AG04449 (cell line): Measurements from ENCODE around the gene PLN.

Experiments used
- CTCF ChIA-PET: fragments of 350-600 bp; formaldehyde crosslinking; extraction: SDS; loops from one replicate; lab custom pipeline; 2021; ENCODE audit warnings: antibody characterized with exemption; lab: Yijun Ruan, JAX
- POLR2A ChIA-PET: fragments of 400-600, 350-600 bp; formaldehyde crosslinking; extraction: SDS; loops from one replicate; lab custom pipeline; 2020; ENCODE audit warnings: antibody characterized with exemption, inconsistent platforms; lab: Yijun Ruan, JAX
- DNase-seq: peaks from one replicate; pipeline ENCODE4 v3.0.0-alpha.2; 2010; ENCODE audit warnings: low read depth, low spot score
- H3K4me3 ChIP-seq: 2 replicates; pipeline ENCODE4 v1.5.1; 2011; ENCODE audit warnings: low read depth, mild to moderate bottlenecking, control low read depth, low read length
- CTCF ChIP-seq: IDR thresholded peaks from one replicate; pipeline ENCODE4 v1.5.1; 2011; ENCODE audit warnings: mild to moderate bottlenecking, moderate library complexity, low read length, control low read depth, inconsistent platforms; ENCODE audit not compliant: insufficient read depth; ENCODE audit errors: missing control alignments

The PLN gene

DNA sequence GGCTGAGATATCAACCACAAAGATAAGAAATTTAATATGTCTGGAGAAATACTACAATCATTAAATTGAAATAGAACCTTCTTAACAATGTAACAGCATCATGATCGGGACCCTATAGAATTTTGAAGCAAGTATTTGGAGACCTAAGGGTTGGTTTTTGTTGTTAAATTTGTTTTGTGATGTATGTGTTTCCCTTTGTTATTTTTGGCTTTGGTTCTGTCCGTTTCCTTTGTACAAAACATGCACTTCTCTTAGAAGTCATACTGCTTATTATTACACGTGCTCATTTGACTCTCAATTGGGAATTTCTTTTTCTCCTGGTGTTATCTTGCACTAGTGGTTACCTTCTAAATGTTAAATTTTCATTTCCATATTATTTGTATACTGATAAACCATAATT is 4.0 kb upstream of the PLN start:
- DNase-seq, result no peak
- ChIA-PET CTCF (interaction anchor here (1.3 to 3.5 kb wide), 3 partner anchors 10 to 263 kb away, joined by 3 to 29 read pairs (median 5); no protein-coding TSS in a partner anchor), POLR2A (no interaction called here)
- no peak overlapping the region for H3K4me3 ChIP-seq
- TF ChIP-seq CTCF, result no peak

DNA sequence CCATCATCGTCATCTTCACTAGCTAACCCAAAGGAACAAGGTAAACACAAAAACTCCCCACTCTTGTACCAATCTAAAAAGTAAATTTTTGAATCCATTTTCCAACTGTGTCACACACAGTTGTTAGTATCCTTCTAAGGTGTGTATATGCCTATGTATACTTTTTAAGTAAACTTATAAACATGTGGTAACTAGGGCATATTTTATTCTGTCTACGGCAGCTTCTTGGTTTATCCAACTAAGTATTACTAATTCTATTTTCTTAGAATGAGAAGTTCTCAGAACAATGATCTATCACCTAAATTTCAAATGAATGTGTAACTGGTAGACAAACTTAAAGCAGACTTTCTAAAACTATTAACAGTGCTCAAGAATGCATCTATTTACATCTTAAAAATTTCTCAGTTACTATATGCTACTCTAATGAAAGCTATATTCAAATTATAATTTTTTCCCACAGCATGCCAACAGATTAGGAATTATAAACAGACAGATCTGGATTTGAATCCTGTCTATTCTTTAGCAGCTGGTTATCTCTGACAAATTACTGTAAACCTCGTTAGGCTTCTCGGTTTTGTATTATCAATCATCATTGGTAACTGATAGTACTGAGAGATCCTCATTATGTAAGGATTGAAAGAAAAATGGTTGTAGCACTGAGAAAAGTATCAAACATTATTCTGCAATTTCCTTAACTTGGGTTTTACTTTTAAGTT is 1.8 kb upstream of the PLN start:
- no peak overlapping the region for H3K4me3 ChIP-seq
- CTCF ChIA-PET, result interaction anchor here (1.2 to 3.5 kb wide), 3 partner anchors 34 to 261 kb away, joined by 4 to 29 read pairs (median 4); no protein-coding TSS in a partner anchor
- DNase-seq, result no peak
- POLR2A ChIA-PET, result no interaction called here
- no peak for TF ChIP-seq CTCF

DNA sequence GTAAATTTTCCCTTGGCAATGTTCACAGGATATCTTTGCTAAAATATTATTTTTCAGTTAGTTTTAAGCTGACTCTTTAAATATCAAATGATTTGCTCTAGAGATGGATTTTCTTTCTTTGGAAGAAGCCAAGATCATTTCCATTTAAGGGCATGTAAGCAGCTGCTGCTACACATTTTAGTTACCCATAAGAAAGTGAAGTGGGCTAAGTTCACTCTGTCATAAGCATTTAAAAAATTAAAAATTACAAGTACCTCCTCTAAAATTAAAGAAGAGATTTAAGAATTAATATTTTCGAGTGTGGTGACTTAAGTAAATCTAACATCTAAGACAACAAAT is 1.2 kb upstream of the PLN start:
- ChIA-PET CTCF (interaction anchor here (1.2 to 3.5 kb wide), 3 partner anchors 33 to 262 kb away, joined by 4 to 29 read pairs (median 4); no protein-coding TSS in a partner anchor), POLR2A (no interaction called here)
- no peak for DNase-seq
- no peak overlapping the region for H3K4me3 ChIP-seq
- TF ChIP-seq CTCF, result no peak

DNA sequence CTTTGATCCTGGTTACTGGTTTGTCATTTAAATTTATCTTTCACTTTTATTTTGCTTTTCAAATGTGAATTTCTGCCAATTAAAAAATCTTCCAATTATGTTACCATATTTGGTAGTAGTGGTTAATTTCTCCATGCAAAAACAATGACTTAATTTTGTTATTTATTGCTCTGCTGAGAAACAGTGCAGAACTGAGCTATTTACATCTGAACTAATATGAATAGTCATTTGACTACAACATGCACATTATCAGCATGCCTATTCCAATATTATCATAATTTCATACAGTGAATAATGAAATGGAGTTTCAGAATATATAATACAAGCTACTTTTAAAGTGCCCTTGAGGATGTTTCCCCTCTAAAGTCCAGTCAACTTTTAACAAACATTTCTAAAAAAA is 517 bp downstream of the PLN start:
- DNase-seq, result no peak
- CTCF ChIA-PET, result interaction anchor here (1.1 to 2.9 kb wide), 3 partner anchors 16 to 264 kb away, joined by 3 to 32 read pairs (median 3); no protein-coding TSS in a partner anchor
- no peak overlapping the region for H3K4me3 ChIP-seq
- no peak for TF ChIP-seq CTCF
- POLR2A ChIA-PET, result no interaction called here

- CTCF ChIA-PET, result interaction anchor here (0.7 to 2.0 kb wide), 9 partner anchors 10 to 268 kb away, joined by 3 to 27 read pairs (median 4); no protein-coding TSS in a partner anchor
- POLR2A ChIA-PET, result no interaction called here
- peak; percentile 42 for DNase-seq
- H3K4me3 ChIP-seq, result no peak overlapping the region
- TF ChIP-seq CTCF, result peak; percentile 60
Observed at GRCh38 chr6:118551063-118552053, 3.3 kb downstream of the PLN start.

GRCh38 chr6:118553132-118553531 is 5.0 kb downstream of the PLN start:
- ChIA-PET POLR2A (no interaction called here), CTCF (interaction anchor here (1.4 to 1.6 kb wide), 3 partner anchors 11 to 270 kb away, joined by 3 to 6 read pairs (median 4); no protein-coding TSS in a partner anchor)
- H3K4me3 ChIP-seq, result no peak overlapping the region
- no peak for TF ChIP-seq CTCF
- no peak for DNase-seq
